Esophagus muscularis mucosa (tissue), 4 donors: ENCODE measurements around the gene TRIM16. TPM values are rescaled to one million over a fixed set of nuclear protein-coding genes. Genes with fewer than 3 reads are reported as not detected.
"Not testable (repeated sequence)": the region's sequence is repeated elsewhere in the genome, so short reads cannot be mapped to it uniquely, and the experiment has no call there.

Source experiments
- DNase-seq: peaks from one replicate; pipeline ENCODE4 v3.0.0-alpha.2; 2017; ENCODE audit errors: extremely low spot score
- H3K27ac ChIP-seq, 4 donors: fragments of 200-600 bp; sonication (generic); replicated peaks in 1 of 4; 1 replicate in 3 of 4; 2 replicates in 1 of 4; pipeline ENCODE4 v1.5.1; 2016 to 2019; ENCODE audit warnings: mild to moderate bottlenecking in 1 of 4
- H3K27me3 ChIP-seq, 4 donors: fragments of 200-600 bp; sonication (generic); one replicate each; pipeline versions ENCODE4 v1.5.1 to v1.6.0; 2016 to 2019
- H3K36me3 ChIP-seq, 4 donors: fragments of 200-600 bp; sonication (generic); one replicate each; pipeline ENCODE4 v1.5.1; 2016 to 2019
- H3K4me1 ChIP-seq, 4 donors: fragments of 200-600 bp; sonication (generic); one replicate each; pipeline ENCODE4 v1.5.1; 2016 to 2019
- H3K4me3 ChIP-seq, 4 donors: fragments of 200-600 bp; sonication (generic); 1 replicate in 2 of 4; 2 replicates in 2 of 4; pipeline ENCODE4 v1.5.1; 2016 to 2019; ENCODE audit warnings: mild to moderate bottlenecking in 4 of 4, moderate library complexity in 1 of 4
- H3K9me3 ChIP-seq, 4 donors: fragments of 200-600 bp; sonication (generic); 1 replicate in 3 of 4; 2 replicates in 1 of 4; pipeline ENCODE4 v1.5.1; 2016 to 2019
- CTCF ChIP-seq, 3 experiments: fragments of 200-600 bp in 2 of 3; fragments of 450-650 bp in 1 of 3; sonication (generic) in 2 of 3; IDR thresholded peaks; one replicate each; pipeline ENCODE4 v1.5.1; 2017 to 2019; ENCODE audit warnings: antibody characterized with exemption in 3 of 3, mild to moderate bottlenecking in 2 of 3, moderate library complexity in 1 of 3
- EP300 ChIP-seq: sonication (generic); formaldehyde crosslinking; IDR thresholded peaks from one replicate; pipeline ENCODE4 v1.6.1; 2017; ENCODE audit warnings: antibody characterized with exemption
- POLR2A ChIP-seq: fragments of 450-650 bp; IDR thresholded peaks from one replicate; pipeline ENCODE4 v1.6.1; 2017; ENCODE audit warnings: antibody characterized with exemption, moderate library complexity, mild to moderate bottlenecking, low read depth
- POLR2AphosphoS5 ChIP-seq, 2 donors: sonication (generic); formaldehyde crosslinking; IDR thresholded peaks; one replicate each; pipeline ENCODE4 v1.6.1; 2017; ENCODE audit warnings: antibody characterized with exemption in 2 of 2
- WGBS: methylation state at CpG from one replicate; pipeline ENCODE4 v1.1.5; 2018; 5-methylcytosine and 5-hydroxymethylcytosine counted together
- intact Hi-C: fragments of 100-400 bp; cut with DNase I; formaldehyde crosslinking; loops from one replicate; pipeline ENCODE4 v1.15.1; 2023
- total RNA-seq, 4 donors: library from RNA; depleted of rRNA; stranded (reverse); fragments of >200 nt; gene quantifications; one replicate each; pipeline versions ENCODE4 v1.1.0 to v1.2.1, GENCODE V29; 2016

Gene TRIM16
- total RNA-seq, 4 donors from 2014 or later = 23.2 to 42.0 (median 30.4) TPM

GRCh38 chr17:15651583-15652110 lies 32.5 kb downstream of the TRIM16 start:
- H3K27me3 ChIP-seq = no peaks in the 10 kb centered on the region
- intact Hi-C loops = no loop called here
- peak; percentile 95 for DNase-seq
- H3K9me3 ChIP-seq = no peaks in the 10 kb centered on the region
- H3K27ac ChIP-seq = peak overlapping the region; percentile 80 to 85 (median 83)
- 5% methylated on average over 8 of the region's 8 CpGs for WGBS
- H3K4me3 ChIP-seq = peak overlapping the region; percentile 55 to 73 (median 66)
- H3K36me3 ChIP-seq = no peaks in the 10 kb centered on the region
- TF ChIP-seq POLR2A = peak; percentile 12
- TF ChIP-seq CTCF (IDR thresholded peaks at IDR 0.05) = no peak
- TF ChIP-seq EP300 = no peak
- TF ChIP-seq POLR2AphosphoS5 (IDR thresholded peaks at IDR 0.05) = peak; percentile 91 to 95
- peaks cover 14 to 51% (median 46%) of the 10 kb centered on the region in 4 donors for H3K4me1 ChIP-seq

DNA sequence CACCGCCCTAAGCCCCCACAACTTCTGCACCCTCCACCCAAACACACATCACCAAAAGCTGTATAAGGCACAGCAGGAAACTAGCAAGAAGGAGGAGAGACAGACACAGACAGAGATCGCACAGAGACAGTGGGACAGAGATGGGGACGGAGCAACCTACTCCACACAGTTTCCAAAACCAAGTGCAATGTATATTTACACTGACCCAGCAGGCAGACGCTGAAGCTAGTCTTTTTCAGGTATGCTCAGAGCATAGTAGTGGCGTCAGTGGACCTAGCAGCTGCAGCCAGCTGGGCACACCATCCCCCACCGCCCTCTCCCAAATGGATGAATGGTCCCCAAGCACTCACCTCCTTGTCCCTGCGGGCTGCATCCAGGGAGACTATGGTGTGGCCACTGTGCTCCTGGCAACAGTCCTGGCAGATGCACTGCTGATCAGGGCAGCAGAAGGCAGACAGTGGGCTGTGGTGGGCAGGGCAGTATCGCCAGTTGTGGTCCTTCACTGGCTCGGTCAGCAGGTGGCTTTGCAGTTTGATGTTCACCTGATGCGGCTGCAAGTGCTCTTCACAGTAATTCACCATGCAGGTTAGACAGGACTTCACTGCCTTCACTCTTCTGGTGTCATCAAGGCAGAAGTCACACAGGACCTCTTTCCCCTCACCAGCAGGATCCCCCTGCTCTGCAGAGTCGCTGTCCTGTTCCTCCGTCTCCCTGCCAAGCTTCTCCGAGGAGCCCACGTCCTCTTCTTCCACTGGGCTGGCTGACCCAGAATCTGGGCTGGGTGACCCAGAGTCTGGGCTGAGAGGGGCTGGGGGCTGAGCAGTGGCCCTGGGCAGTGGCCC lies 33.1 kb downstream of the TRIM16 start:
- Histone ChIP-seq H3K36me3 (no peaks in the 10 kb centered on the region), H3K27me3 (no peaks in the 10 kb centered on the region), H3K27ac (peak overlapping the region; percentile 80 to 85 (median 83)), H3K4me1 (peaks cover 14 to 55% (median 49%) of the 10 kb centered on the region in 4 donors), H3K9me3 (no peaks in the 10 kb centered on the region), H3K4me3 (peak overlapping the region; percentile 55 to 73 (median 66))
- WGBS = 34% methylated on average over 7 of the region's 14 CpGs
- intact Hi-C loops = no loop called here
- TF ChIP-seq CTCF (IDR thresholded peaks at IDR 0.05) (no peak), EP300 (no peak), POLR2A (no peak), POLR2AphosphoS5 (IDR thresholded peaks at IDR 0.05) (no peak)
- DNase-seq = no peak

DNA sequence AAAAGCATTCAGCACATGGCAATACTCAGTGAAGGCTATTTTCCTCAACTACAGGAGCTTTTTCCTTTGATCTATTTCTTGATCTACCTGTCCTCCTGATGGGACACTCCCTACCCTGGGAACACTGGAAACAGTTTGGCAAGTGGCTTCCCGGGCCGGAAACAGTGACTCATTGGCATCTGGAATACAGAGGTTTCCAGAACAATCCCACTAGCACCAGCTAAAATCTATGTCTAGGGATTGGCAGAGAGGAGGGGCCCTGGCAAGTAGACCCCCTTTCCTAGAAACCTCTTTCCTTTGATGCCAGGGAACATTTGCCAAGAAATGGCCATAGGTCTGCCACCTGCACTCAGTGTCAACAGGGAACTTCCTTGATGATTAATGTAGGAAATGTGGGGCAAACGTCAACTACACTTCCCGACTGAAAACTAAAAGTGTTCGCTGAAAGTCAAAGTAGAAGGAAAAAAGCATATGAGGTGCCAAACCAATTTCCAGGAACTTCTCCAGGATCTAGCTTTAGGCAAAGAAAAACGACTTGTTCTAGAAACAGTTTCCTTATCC lies 34.2 kb downstream of the TRIM16 start:
- Histone ChIP-seq H3K4me1 (peaks cover 22 to 65% (median 59%) of the 10 kb centered on the region in 4 donors), H3K9me3 (no peaks in the 10 kb centered on the region), H3K4me3 (peak overlapping the region; percentile 55 to 73 (median 66)), H3K27me3 (no peaks in the 10 kb centered on the region), H3K27ac (peak overlapping the region; percentile 80 to 85 (median 83)), H3K36me3 (no peaks in the 10 kb centered on the region)
- intact Hi-C loops = no loop called here
- 31% methylated on average over 6 of the region's 6 CpGs for WGBS
- no peak for TF ChIP-seq EP300
- peak; percentile 63 to 76 for TF ChIP-seq POLR2AphosphoS5 (IDR thresholded peaks at IDR 0.05)
- DNase-seq = peak; percentile 53

DNA sequence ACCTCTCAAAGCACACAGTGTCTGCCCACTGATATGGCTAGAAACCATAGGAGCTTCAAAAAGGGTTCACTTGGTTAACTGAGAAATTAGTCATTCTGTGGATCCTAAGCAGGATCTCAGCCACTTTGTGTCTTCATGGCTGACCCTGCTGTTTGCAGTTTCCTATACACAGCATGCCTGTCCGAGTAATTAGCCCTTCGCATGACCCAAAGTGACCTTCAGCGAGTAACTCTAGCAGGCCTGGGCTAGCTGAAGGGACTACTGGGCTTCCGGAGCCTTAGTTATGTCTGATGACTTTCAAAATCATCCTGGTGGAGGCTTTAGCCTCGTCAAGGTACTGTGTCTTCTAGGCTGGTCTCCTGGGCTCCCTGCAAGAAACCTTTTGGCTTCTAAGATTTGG lies 35.7 kb downstream of the TRIM16 start:
- Histone ChIP-seq H3K4me3 (peak overlapping the region in 2 of 4 donors; percentile 25 to 62), H3K27me3 (no peaks in the 10 kb centered on the region), H3K4me1 (peaks cover 22 to 80% (median 60%) of the 10 kb centered on the region in 4 donors), H3K9me3 (no peaks in the 10 kb centered on the region), H3K27ac (peak overlapping the region; percentile 80 to 85 (median 83)), H3K36me3 (no peaks in the 10 kb centered on the region)
- TF ChIP-seq POLR2AphosphoS5 (IDR thresholded peaks at IDR 0.05) (no peak), CTCF (IDR thresholded peaks at IDR 0.05) (no peak), POLR2A (no peak), EP300 (no peak)
- 76% methylated on average over 5 of the region's 5 CpGs for WGBS
- DNase-seq = no peak
- intact Hi-C loops = no loop called here

- H3K36me3 ChIP-seq, intact Hi-C loops, H3K4me3 ChIP-seq, H3K27me3 ChIP-seq, DNase-seq, H3K9me3 ChIP-seq: not testable (repeated sequence)
- TF ChIP-seq POLR2AphosphoS5 (IDR thresholded peaks at IDR 0.05) = peak in 1 of 2 donors; percentile 48
- Histone ChIP-seq H3K4me1 (peaks cover 18 to 73% (median 46%) of the 10 kb centered on the region in 4 donors), H3K27ac (peak overlapping the region; percentile 75 to 82 (median 79))
- 24% methylated on average over 4 of the region's 5 CpGs for WGBS
Observed at GRCh38 chr17:15645942-15646312, 38.2 kb downstream of the TRIM16 start.

- not testable (repeated sequence) for DNase-seq
Observed at GRCh38 chr17:15645099-15645941, 38.8 kb downstream of the TRIM16 start.

GRCh38 chr17:15642505-15643251 lies 41.4 kb downstream of the TRIM16 start:
- WGBS = 89% methylated on average over 1 of the region's 12 CpGs
- DNase-seq, H3K27ac ChIP-seq, H3K27me3 ChIP-seq, intact Hi-C loops, H3K9me3 ChIP-seq, H3K36me3 ChIP-seq: not testable (repeated sequence)
- H3K4me1 ChIP-seq = peaks cover 7 to 41% (median 17%) of the 10 kb centered on the region in 4 donors
- peak overlapping the region in 2 of 4 donors; percentile 26 to 30 for H3K4me3 ChIP-seq

More at GRCh38 chr17:15645099-15645941, 38.8 kb downstream of the TRIM16 start:
- 40% methylated on average over 10 of the region's 10 CpGs for whole genome bisulfite sequencing
- Histone ChIP-seq H3K4me3 (peak overlapping the region in 1 of 4 donors; percentile 15), H3K4me1 (peaks cover 15 to 67% (median 40%) of the 10 kb centered on the region in 4 donors), H3K27ac (peak overlapping the region; percentile 75 to 82 (median 79))
- H3K36me3 ChIP-seq, intact Hi-C loops, H3K9me3 ChIP-seq, H3K27me3 ChIP-seq: not testable (repeated sequence)
